Endothelial cell of umbilical vein (primary cell): Measurements from ENCODE around the gene TRPM3. TPM values are rescaled to one million over a fixed set of nuclear protein-coding genes. Genes with fewer than 3 reads are reported as not detected.
"Not testable (repeated sequence)": the region's sequence is repeated elsewhere in the genome, so short reads cannot be mapped to it uniquely, and the experiment has no call there.

Source experiments
- BruUV-seq: library from RNA; stranded (reverse); fragments of 400-500 nt; replicated peaks from 2 replicates; lab custom pipeline; 2021; lab: Mats Ljungman, UMichigan
- CTCF ChIA-PET: fragments of 300-600, 350-600 bp; sonication (Branson Sonifier 250); formaldehyde crosslinking; loops from one replicate; lab custom pipeline; 2021; ENCODE audit warnings: antibody characterized with exemption, inconsistent platforms; lab: Charles Lee
- POLR2A ChIA-PET: fragments of 300-600, 350-600 bp; sonication (Branson Sonifier 250); formaldehyde crosslinking; loops from one replicate; lab custom pipeline; 2021; ENCODE audit warnings: antibody characterized with exemption, inconsistent platforms; lab: Charles Lee
- DNase-seq: peaks from one replicate; pipeline ENCODE4 v3.0.0-alpha.2; 2011; ENCODE audit warnings: low read depth, low spot score
- FAIRE-seq: peaks from 2 replicates; lab custom pipeline; 2011; peaks lifted over from hg19 to GRCh38; lab: Jason Lieb, UNC
- H2AFZ ChIP-seq: 2 replicates; pipeline ENCODE4 v1.6.0; 2012; ENCODE audit warnings: low read depth, low read length, control low read depth, inconsistent platforms
- H3K27ac ChIP-seq: 2 replicates; pipeline ENCODE4 v1.5.1; 2011; ENCODE audit warnings: low read depth, mild to moderate bottlenecking, control low read depth, low read length, moderate library complexity; ENCODE audit not compliant: insufficient read depth
- H3K27me3 ChIP-seq, 2 experiments: 2 replicates each; pipeline versions ENCODE4 v1.6.0 to v1.6.1; 2011; ENCODE audit warnings: low read length in 2 of 2, mixed read lengths in 1 of 2; ENCODE audit not compliant: control insufficient read depth in 2 of 2, insufficient read depth in 2 of 2
- H3K36me3 ChIP-seq, 2 experiments: 2 replicates in 1 of 2; 3 replicates in 1 of 2; pipeline ENCODE4 v1.5.1; 2011; ENCODE audit warnings: low read length in 2 of 2, mild to moderate bottlenecking in 1 of 2, moderate library complexity in 1 of 2; ENCODE audit not compliant: control insufficient read depth in 2 of 2, insufficient read depth in 2 of 2; ENCODE audit errors: extremely low read depth in 1 of 2
- H3K4me1 ChIP-seq: 3 replicates; pipeline ENCODE4 v1.5.1; 2011; ENCODE audit warnings: mild to moderate bottlenecking, low read length; ENCODE audit not compliant: control insufficient read depth, insufficient read depth; ENCODE audit errors: extremely low read depth
- H3K4me2 ChIP-seq: 2 replicates; pipeline ENCODE4 v1.6.1; 2011; ENCODE audit warnings: low read length, control low read depth, mixed read lengths; ENCODE audit not compliant: insufficient read depth
- H3K4me3 ChIP-seq, 3 experiments: fragments of 200-600 bp in 1 of 3; sonication (generic), shearing (Covaris generic) in 1 of 3; replicated peaks in 1 of 3; 2 replicates each; pipeline ENCODE4 v1.5.1; 2011 to 2016; ENCODE audit warnings: control low read depth in 3 of 3, low read length in 3 of 3, mild to moderate bottlenecking in 2 of 3, inconsistent platforms in 1 of 3, low read depth in 1 of 3, moderate library complexity in 1 of 3; ENCODE audit not compliant: insufficient read depth in 1 of 3
- H3K79me2 ChIP-seq: 2 replicates; pipeline ENCODE4 v1.6.0; 2012; ENCODE audit warnings: low read length, inconsistent platforms; ENCODE audit not compliant: control insufficient read depth, insufficient read depth
- H3K9ac ChIP-seq: replicated peaks from 2 replicates; pipeline ENCODE3; 2011; ENCODE audit warnings: low read length, control low read depth; ENCODE audit not compliant: insufficient read depth; ENCODE audit errors: extremely low read depth
- H3K9me1 ChIP-seq: replicated peaks from 3 replicates; pipeline ENCODE4 v1.6.0; 2011; ENCODE audit warnings: mild to moderate bottlenecking, low read length; ENCODE audit not compliant: control insufficient read depth, insufficient read depth; ENCODE audit errors: extremely low read depth
- H3K9me3 ChIP-seq: replicated peaks from 2 replicates; pipeline ENCODE4 v1.5.1; 2012; ENCODE audit warnings: low read length, inconsistent platforms; ENCODE audit not compliant: control insufficient read depth, insufficient read depth
- H4K20me1 ChIP-seq: replicated peaks from 2 replicates; pipeline ENCODE3; 2011; ENCODE audit warnings: mild to moderate bottlenecking, low read length; ENCODE audit not compliant: control insufficient read depth, insufficient read depth; ENCODE audit errors: extremely low read depth
- EZH2 ChIP-seq: IDR thresholded peaks from 2 replicates; pipeline ENCODE4 v1.6.1; 2012; ENCODE audit warnings: borderline replicate concordance, low read depth, mild to moderate bottlenecking, moderate library complexity, low read length, inconsistent platforms; ENCODE audit not compliant: severe bottlenecking
- FOS ChIP-seq: IDR thresholded peaks from 2 replicates; pipeline ENCODE4 v1.6.1; 2011; ENCODE audit warnings: mild to moderate bottlenecking, low read length, moderate library complexity, borderline replicate concordance; ENCODE audit not compliant: insufficient read depth
- GATA2 ChIP-seq: IDR thresholded peaks from 2 replicates; pipeline ENCODE4 v1.7.0; 2011; ENCODE audit warnings: low read depth, mild to moderate bottlenecking, moderate library complexity, mixed read lengths, low read length; ENCODE audit not compliant: insufficient read length, insufficient read depth
- JUN ChIP-seq: IDR thresholded peaks from 2 replicates; pipeline ENCODE4 v1.6.1; 2011; ENCODE audit warnings: borderline replicate concordance, low read depth; ENCODE audit not compliant: insufficient read length, insufficient read depth
- MYC ChIP-seq: IDR thresholded peaks from one replicate; pipeline ENCODE4 v1.6.1; 2011; ENCODE audit warnings: mild to moderate bottlenecking, low read depth, low read length
- POLR2A ChIP-seq: IDR thresholded peaks from 2 replicates; pipeline ENCODE4 v1.6.1; 2012; ENCODE audit warnings: low read depth, mild to moderate bottlenecking, control low read depth, low read length
- POLR2AphosphoS5 ChIP-seq: IDR thresholded peaks from 2 replicates; pipeline ENCODE4 v1.6.1; 2012; ENCODE audit warnings: low read depth, mild to moderate bottlenecking, control low read depth, low read length, moderate library complexity; ENCODE audit not compliant: insufficient read depth
- dilution Hi-C: fragments of 300-500 bp; cut with MboI; formaldehyde crosslinking; loops from one replicate; pipeline ENCODE4 v1.15.0; 2019; ENCODE audit warnings: low sequenced_read_pairs; ENCODE audit not compliant: extremely low pct_ligation_motif_present
- intact Hi-C: fragments of 100-400 bp; cut with micrococcal nuclease; formaldehyde crosslinking; loops from one replicate; pipeline ENCODE4 v1.10.0; 2022
- polyA plus RNA-seq, 4 experiments: library from polyadenylated mRNA; depleted of rRNA in 3 of 4; stranded (reverse) in 3 of 4; unstranded in 1 of 4; fragments of >200 nt; gene quantifications; 2 replicates each; pipeline versions ENCODE4 v1.2.1 to v1.2.3, GENCODE V29; 2011 to 2012; ENCODE audit warnings: missing spikeins in 1 of 4
- total RNA-seq: library from RNA; stranded (reverse); gene quantifications from 2 replicates; pipeline ENCODE4 v1.2.3, GENCODE V29; 2021

Gene TRPM3
- total and polyA plus RNA-seq, 2 donors (not counting 3 experiments of a cell fraction or from before 2014, with no cell fraction given): 0.17 to 0.33 TPM

DNA sequence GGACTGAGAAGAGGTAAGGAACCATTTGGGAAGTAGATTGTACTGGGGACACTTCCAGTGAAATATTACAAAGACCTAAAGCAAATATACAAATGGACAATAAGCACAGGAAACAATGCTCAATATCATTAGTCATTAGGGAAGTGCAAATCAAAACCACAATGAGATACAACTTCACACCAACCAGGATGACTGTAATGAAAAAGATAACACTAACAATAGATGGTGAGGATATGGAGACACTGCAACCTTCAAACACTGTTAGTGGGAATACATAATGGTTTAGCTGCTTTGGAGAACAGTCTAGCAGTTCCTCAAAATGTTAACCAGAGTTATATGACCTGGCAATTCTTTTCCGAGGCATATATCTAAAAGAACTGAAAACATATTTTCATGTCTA is 149.7 kb downstream of the TRPM3 start:
- ChIA-PET CTCF (no interaction called here), POLR2A (no interaction called here)
- Histone ChIP-seq H3K9ac (no peak overlapping the region), H3K4me2 (no peak overlapping the region), H3K36me3 (no peaks in the 10 kb centered on the region), H3K9me1 (no peaks in the 10 kb centered on the region), H3K4me1 (no peaks in the 10 kb centered on the region), H4K20me1 (no peaks in the 10 kb centered on the region), H2AFZ (no peak overlapping the region), H3K27ac (no peak overlapping the region), H3K9me3 (no peaks in the 10 kb centered on the region), H3K4me3 (no peak overlapping the region), H3K79me2 (no peaks in the 10 kb centered on the region), H3K27me3 (peaks cover 0 to 9% of the 10 kb centered on the region in 2 experiments)
- intact Hi-C loops: no loop called here
- peak; percentile 14 for DNase-seq
- dilution Hi-C loops: no loop called here
- no TSS peak for BruUV-seq
- peak; percentile 35 for FAIRE-seq
- TF ChIP-seq JUN: no peak
- no peak for TF ChIP-seq POLR2A
- TF ChIP-seq GATA2: peak; percentile 82
- TF ChIP-seq MYC: no peak
- no peak for TF ChIP-seq POLR2AphosphoS5
- TF ChIP-seq EZH2: no peak
- TF ChIP-seq FOS: peak; percentile 57

DNA sequence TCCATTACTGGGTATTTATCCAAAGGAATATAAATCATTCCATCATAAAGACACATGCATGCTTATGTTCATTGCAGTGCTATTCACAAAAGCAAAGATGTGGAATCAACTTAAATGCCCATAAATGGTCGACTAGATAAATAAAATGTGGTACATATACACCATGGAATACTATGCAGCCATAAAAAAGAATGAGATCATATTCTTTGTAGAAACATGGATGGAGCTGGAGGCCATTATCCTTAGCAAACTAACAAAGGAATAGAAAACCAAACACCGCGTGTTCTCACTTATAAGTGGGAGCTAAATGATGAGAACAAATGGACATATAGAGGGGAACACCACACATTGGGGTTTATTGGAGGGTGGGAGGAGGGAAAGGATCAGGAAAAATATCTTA is 155.0 kb downstream of the TRPM3 start:
- BruUV-seq, H2AFZ ChIP-seq, FAIRE-seq, H3K4me3 ChIP-seq, H3K36me3 ChIP-seq, CTCF ChIA-PET, H4K20me1 ChIP-seq, H3K27me3 ChIP-seq, dilution Hi-C loops, DNase-seq, H3K9me3 ChIP-seq, H3K27ac ChIP-seq, POLR2A ChIA-PET, H3K4me2 ChIP-seq, H3K79me2 ChIP-seq, H3K9ac ChIP-seq, H3K9me1 ChIP-seq, intact Hi-C loops, H3K4me1 ChIP-seq: not testable (repeated sequence)
